T-helper 9 cell (primary cell): ENCODE results near the gene GRID1.

Experiments used
- DNase-seq: peaks from one replicate; pipeline ENCODE4 v3.0.0-alpha.2; 2020

The GRID1 gene

GRCh38 chr10:86291616-86292340 is 74.8 kb downstream of the GRID1 start:
- no peak for DNase-seq

GRCh38 chr10:86290933-86291615 is 75.5 kb downstream of the GRID1 start:
- DNase-seq = no peak

- no peak for DNase-seq
Observed at GRCh38 chr10:86289577-86289868, 77.1 kb downstream of the GRID1 start.

GRCh38 chr10:86288695-86289576 is 77.7 kb downstream of the GRID1 start:
- no peak for DNase-seq

- DNase-seq = no peak
Observed at GRCh38 chr10:86287966-86288579, 78.5 kb downstream of the GRID1 start.

- DNase-seq = no peak
Observed at GRCh38 chr10:86287110-86287793, 79.3 kb downstream of the GRID1 start.

- no peak for DNase-seq
Observed at GRCh38 chr10:86286236-86287109, 80.1 kb downstream of the GRID1 start.

GRCh38 chr10:86285136-86285790 is 81.3 kb downstream of the GRID1 start:
- no peak for DNase-seq

- no peak for DNase-seq
Observed at GRCh38 chr10:86284355-86285105, 82.1 kb downstream of the GRID1 start.

- DNase-seq = no peak
Observed at GRCh38 chr10:86283466-86284287, 82.9 kb downstream of the GRID1 start.

- no peak for DNase-seq
Observed at GRCh38 chr10:86282664-86283465, 83.7 kb downstream of the GRID1 start.

GRCh38 chr10:86281396-86281795 is 85.2 kb downstream of the GRID1 start:
- DNase-seq = no peak

- no peak for DNase-seq
Observed at GRCh38 chr10:86269332-86269731, 97.3 kb downstream of the GRID1 start.

GRCh38 chr10:86267286-86268195 is 99.1 kb downstream of the GRID1 start:
- DNase-seq = no peak

GRCh38 chr10:86266446-86267242 is 100.0 kb downstream of the GRID1 start:
- no peak for DNase-seq

- no peak for DNase-seq
Observed at GRCh38 chr10:86265895-86266259, 100.7 kb downstream of the GRID1 start.
